HG03108 (cell line): ENCODE results near the gene NTM.

Source experiments
- ATAC-seq: cut with Tn5 transposase; IDR thresholded peaks from one replicate; pipeline ENCODE4 v1.9.1; 2021; ENCODE audit warnings: moderate library complexity; ENCODE audit not compliant: unreplicated experiment

The NTM gene

DNA sequence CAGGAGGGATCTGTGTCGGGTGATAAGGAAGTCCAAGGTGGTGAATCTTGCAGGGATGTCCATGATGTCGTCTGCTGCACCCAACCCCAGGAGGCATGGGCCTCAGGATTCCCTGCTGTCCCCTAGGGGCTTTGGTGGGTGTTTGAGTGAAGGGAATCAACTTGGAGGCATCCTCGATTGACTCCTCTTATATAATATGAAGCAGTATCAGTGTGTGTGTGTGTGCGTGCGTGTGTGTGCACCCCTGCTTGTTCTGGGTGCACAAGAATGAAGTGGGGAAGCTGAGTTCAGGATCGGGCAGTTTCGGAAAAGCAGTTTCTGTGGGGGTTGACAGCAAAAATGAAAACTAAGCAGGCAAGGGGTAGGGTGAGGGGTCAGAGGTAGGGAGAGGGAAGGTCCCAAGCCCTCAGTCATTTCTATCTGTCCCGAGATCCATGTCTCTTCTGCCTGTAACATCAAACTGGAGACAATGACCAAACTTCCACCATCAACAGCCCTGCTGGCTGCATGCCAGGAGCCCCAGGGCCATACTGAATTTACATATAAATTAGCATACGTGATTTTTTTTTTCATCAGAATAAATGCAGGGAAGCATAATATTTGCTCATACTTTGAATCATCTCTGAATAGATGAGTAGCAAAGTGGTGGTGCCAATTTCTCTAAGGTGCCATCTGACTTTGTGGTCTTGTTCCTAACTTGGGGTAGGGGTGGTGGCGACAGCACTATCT lies 2.0 kb downstream of the NTM start:
- no peak for ATAC-seq

GRCh38 chr11:131373095-131373725 lies 2.8 kb downstream of the NTM start:
- no peak for ATAC-seq

DNA sequence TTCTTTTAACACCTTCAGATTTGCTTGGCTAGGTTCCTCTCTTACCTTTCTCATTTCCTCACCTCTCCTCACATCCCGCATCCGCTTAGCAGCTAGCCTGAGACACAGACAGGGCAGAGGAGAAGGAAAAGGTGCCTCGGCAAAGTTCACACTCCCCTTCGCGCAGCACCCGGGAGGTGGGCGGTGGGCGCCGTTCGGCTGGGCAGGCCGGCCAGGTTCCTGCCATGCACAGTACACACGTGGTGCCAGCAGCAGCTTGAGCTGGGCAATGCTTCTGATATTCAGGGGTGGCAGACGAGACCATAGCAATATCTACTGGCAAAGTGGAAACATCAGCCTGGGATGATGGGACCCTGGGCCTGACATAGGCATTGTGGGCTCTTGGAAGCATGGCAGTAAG lies 3.3 kb downstream of the NTM start:
- ATAC-seq = no peak

- ATAC-seq = no peak
These were observed 5.0 kb downstream of the NTM start for GRCh38 chr11:131375421-131375820.

DNA sequence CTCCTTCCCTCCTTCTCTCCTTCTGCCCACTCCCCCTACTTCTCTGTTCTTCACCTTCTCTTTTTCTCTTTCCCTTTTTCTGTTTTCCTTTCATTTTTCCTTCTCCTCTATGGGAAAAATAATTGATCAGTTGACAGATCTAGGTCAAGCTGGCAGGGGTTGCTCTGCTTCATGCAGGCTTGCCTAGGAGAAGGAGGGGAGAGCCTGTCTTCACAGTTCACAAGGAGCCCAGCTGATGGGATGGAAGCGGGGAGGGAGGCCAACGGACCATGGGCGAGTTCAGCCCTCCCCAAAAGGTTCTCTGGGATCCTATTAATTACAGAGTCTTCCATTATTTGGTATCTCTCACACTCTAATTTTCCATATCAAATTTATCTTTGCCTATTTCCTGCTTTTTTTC lies 5.5 kb downstream of the NTM start:
- ATAC-seq = no peak

GRCh38 chr11:131378931-131379330 lies 8.5 kb downstream of the NTM start:
- peak; percentile 70 for ATAC-seq

GRCh38 chr11:131385763-131386390 lies 15.5 kb downstream of the NTM start:
- no peak for ATAC-seq

DNA sequence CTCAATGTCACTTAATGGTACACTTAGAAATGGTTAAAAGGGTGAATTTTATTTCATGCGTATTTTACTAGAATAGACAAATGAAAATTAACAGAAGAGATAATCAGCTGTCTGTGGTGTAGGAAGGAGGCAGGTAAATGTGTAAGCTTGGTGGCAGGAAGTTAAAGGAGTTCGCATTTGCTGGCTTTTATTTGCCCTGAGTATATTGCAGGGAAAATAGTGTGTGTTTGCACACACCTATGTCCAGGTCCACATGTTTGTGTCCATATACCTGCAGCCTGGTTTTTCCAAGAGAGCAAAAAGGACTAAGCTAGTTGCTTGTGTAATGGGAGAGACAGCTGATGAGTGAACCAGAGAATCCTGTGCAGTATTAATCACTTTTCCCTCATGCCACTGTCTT lies 16.0 kb downstream of the NTM start:
- no peak for ATAC-seq

DNA sequence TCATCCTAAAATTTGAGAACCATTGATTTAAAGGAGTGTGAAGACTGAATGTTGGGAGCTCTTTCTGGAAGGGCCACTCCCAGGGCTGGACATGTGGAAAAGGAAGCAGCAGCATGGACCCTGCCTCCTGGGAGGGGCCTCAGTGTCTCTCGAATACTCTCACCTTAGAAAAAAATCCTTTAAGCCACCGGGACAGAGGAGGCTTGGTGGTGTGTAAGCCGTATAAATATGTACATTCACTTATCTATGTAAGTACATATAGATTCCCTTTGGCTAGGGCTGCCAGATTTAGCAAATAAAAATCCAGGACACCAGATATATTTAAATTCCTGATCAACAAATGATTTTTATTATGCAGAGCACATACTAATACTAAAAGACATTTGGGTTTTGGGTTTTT lies 17.6 kb downstream of the NTM start:
- ATAC-seq = no peak

DNA sequence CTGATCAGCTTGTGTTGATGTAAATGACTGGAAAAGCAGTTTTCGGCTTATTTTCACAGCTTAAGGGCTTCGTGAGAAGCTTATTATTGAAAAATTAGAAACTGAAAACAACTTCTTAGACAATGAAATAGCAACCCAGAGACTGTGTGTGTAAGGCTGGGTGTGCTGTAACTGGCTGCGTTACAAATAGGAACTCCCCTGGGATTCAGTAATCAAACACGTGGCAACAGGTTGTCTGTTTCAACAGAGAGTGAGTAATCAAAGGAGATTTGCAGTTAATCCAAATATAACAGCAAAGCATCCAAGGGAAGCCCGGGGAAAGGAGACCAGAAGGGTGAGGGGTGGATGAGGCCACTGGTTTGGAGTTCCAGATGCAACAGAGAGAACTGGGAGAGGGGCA lies 19.2 kb downstream of the NTM start:
- no peak for ATAC-seq

DNA sequence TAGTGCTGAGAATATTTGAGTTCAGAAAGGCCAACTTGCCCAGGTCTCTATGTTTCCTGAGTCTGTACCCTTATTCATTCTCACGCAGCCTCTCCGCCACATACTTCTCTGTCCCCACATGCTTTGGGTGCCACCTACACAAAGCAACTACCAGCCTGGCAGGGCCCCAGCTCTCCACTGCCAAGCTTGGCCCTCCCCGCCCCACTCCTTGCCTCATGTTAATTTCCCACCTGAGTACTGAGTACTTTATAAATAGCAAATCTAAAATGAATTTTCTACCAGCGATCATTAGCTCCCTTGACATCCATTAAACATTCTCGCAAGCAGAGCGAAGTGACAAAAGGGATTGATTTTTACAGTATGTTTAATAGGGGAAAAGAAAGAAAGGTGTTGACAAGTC lies 20.8 kb downstream of the NTM start:
- ATAC-seq = no peak

DNA sequence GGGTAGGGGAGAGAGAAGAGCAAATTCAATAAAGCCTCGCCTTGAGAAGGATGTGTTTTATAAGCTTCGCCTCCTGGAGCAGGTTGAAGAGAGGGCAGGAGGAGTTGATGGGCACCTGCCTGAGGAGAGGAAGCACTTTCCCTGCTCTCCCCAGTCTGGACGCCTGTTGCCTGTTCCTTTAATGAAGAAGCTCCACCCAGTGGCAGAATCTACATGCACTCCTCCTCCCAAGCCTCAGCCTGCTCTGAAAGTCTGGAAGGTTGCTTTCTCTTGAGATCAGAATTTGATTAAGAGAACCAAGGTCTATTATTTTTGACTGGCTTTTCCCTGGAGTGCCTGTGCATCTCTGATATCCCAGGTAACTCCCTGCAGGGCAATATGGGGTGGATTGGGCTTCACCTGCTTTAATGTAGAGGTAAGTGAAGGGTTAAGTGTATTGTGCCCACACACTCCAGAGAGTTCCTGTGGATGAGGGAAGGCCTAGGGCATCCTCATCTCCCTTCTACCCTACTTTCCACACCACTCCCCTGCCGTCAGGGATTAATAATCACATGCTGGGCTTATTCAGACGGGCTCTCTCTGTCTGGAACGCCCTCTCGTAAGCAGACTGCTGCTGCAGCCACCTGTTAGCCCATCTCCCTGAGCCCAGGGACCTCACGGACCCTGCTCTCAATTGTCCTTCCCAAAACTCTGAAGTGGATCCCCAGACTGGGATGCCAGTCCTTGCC lies 22.3 kb downstream of the NTM start:
- no peak for ATAC-seq

DNA sequence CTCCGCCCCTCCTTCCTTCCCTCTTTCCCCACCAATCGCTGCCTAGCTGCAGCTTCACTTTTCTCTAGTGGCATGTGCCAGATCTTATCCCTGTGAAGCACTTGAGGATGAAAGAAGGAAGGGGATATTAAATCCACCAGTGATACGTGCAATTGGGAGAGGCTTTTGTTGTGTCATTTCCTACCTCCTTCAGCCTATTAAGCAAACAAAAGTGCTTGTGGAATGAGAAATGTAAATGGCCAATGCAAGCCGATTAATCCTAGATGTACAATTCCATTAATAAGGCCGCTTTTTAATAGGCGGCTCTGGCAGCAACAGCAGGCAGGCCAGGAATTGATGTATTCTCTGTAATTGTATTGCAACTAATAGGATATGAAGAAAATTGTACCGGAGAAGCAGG lies 23.3 kb downstream of the NTM start:
- ATAC-seq = no peak

GRCh38 chr11:131397675-131398074 lies 27.3 kb downstream of the NTM start:
- no peak for ATAC-seq

DNA sequence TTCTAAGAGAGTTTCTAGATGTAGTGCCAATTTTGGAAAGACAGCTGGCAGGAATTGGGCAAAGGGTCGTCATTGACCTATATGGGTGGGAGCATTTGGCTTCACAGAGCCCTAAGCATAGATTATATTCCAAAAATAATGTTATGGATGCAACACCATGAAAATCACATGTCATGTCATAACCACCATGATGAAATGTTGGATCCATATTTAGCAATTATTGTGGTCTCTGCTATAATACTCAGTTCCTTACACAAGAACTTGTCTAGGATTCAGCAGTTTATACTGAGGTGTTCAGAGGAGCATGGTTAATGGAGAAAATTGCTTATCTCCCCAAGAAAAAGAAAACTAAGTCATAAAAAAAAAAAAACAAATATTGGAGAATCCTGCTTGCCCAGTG lies 31.6 kb downstream of the NTM start:
- no peak for ATAC-seq

DNA sequence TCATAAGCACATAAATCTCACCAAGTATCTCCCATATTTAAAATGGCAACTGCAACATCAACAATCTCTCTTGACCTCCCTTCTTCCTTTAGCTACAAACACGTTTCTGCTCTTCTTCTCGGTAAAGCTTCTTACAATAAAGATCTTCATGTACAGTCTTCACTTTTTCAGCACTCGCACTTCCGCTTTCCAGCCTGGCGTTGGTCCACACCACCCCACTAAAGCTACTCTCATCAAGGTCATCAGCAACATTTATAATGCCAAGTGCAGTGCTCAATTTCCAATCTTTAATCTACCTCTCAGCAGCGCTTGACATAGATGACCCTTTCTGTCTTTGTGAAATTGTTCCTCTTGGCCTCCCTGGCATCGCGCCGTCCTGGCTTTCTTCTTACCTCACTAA lies 33.6 kb downstream of the NTM start:
- no peak for ATAC-seq

- no peak for ATAC-seq
These were observed 37.7 kb downstream of the NTM start for GRCh38 chr11:131408025-131408640.

GRCh38 chr11:131409345-131409744 lies 38.9 kb downstream of the NTM start:
- no peak for ATAC-seq

DNA sequence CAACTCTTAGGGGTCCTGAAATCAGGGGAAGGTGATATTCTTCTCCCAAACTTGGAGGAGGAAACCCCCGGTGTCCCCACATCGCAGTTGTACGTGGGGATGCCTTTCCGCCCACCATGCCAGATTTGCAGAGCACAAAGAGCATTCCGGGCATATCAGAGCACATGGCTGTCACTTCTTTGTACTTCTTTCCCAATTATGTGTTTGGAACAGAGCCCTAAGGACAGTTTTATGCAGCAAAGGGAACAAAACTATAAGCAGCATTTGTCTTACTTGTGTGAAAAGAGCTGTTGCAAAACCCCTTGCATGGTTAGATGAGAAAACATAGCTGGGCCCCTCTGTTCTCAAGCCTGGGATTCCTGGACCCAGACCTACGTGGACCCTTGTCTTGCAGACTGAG lies 41.2 kb downstream of the NTM start:
- no peak for ATAC-seq

GRCh38 chr11:131412061-131412460 lies 41.6 kb downstream of the NTM start:
- no peak for ATAC-seq

DNA sequence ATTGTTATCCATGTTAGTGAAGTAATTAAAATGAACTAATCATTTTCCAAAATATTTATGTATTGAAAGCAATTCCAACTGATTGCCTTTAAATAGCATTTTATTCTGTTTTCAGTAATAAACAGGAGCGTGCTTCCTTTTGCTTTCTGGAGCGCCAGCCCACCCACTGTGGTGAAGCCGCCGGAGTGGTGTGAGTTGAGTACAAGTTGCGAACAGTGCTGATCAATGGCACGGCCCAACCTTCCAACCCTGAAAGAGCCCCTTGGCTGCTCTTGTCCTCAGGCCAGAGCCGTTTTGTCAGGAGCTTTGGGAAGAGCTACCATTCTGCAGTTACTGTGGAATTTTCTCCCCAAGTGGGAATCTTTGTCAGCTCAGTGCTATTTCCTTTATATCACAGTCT lies 42.8 kb downstream of the NTM start:
- ATAC-seq = no peak
